Epithelial cell of alveolus of lung (primary cell): Measurements from ENCODE around the gene OCRL. TPM values are rescaled to one million over a fixed set of nuclear protein-coding genes. Genes with fewer than 3 reads are reported as not detected.

Source experiments
- total RNA-seq: library from RNA; depleted of rRNA; stranded (reverse); fragments of >200 nt; gene quantifications from 2 replicates; pipeline ENCODE4 v1.2.1, GENCODE V29; 2015

Gene OCRL
- total RNA-seq: 12.3 and 13.1 TPM in 2 replicates

GRCh38 chrX:129540068-129540653, at the start of gene OCRL:
Gene OCRL, plus strand, starts transcription at chrX:129540259. Its CDS starts 181 bp downstream, at chrX:129540440.

GRCh38 chrX:129523079-129523911, 16.8 kb upstream of the OCRL start, which contains the start of gene SMARCA1:
Gene SMARCA1, minus strand, starts transcription at chrX:129523490. Its CDS starts 120 bp downstream, at chrX:129523370.

Other genes with a start within 250 kb of the OCRL start
- 28.8 and 51.4 TPM in 2 replicates for gene SMARCA1, start 16.8 kb upstream of the OCRL start, total RNA-seq
- gene APLN, start 114.7 kb downstream of the OCRL start, total RNA-seq: 4.0 and 4.7 TPM in 2 replicates
- 1.3 TPM in 1 of 2 replicates, not detected in the other for gene XPNPEP2, start 198.7 kb downstream of the OCRL start, total RNA-seq
- not detected in 2 replicates for gene SASH3, start 239.7 kb downstream of the OCRL start, total RNA-seq